HEK293 (cell line): Measurements from ENCODE around the gene TLCD2.

ENCODE experiments used
- EGR2 ChIP-seq: fragments of 450-650 bp; formaldehyde crosslinking; IDR thresholded peaks from 2 replicates; pipeline ENCODE4 v1.5.1; 2016; ENCODE audit warnings: low read depth, missing biosample characterization, missing genetic modification characterization
- GLIS1 ChIP-seq: fragments of 450-650 bp; formaldehyde crosslinking; IDR thresholded peaks from 2 replicates; pipeline ENCODE4 v1.5.1; 2016; ENCODE audit warnings: missing biosample characterization, missing genetic modification characterization
- HOXA7 ChIP-seq: sonication (generic); formaldehyde crosslinking; IDR thresholded peaks from 2 replicates; pipeline ENCODE4 v1.8.1; 2022; ENCODE audit warnings: missing genetic modification reagents, borderline replicate concordance
- IKZF3 ChIP-seq: fragments of 450-650 bp; IDR thresholded peaks from 2 replicates; pipeline ENCODE4 v1.5.0; 2018; ENCODE audit warnings: missing biosample characterization, mild to moderate bottlenecking, missing genetic modification characterization, moderate library complexity
- KLF1 ChIP-seq: fragments of 450-650 bp; formaldehyde crosslinking; IDR thresholded peaks from 2 replicates; pipeline ENCODE4 v1.5.1; 2016; ENCODE audit warnings: missing biosample characterization, missing genetic modification characterization
- KLF10 ChIP-seq: fragments of 450-650 bp; IDR thresholded peaks from 2 replicates; pipeline ENCODE4 v1.5.1; 2018; ENCODE audit warnings: missing biosample characterization, mild to moderate bottlenecking, missing genetic modification characterization
- SP7 ChIP-seq: fragments of 450-650 bp; formaldehyde crosslinking; IDR thresholded peaks from 2 replicates; pipeline ENCODE4 v1.5.1; 2016; ENCODE audit warnings: missing biosample characterization, missing genetic modification characterization
- ZBTB17 ChIP-seq: fragments of 450-650 bp; formaldehyde crosslinking; IDR thresholded peaks from 2 replicates; pipeline ENCODE4 v1.5.1; 2016; ENCODE audit warnings: missing biosample characterization, missing genetic modification characterization
- ZBTB20 ChIP-seq: fragments of 450-650 bp; formaldehyde crosslinking; IDR thresholded peaks from 2 replicates; pipeline ENCODE4 v1.5.1; 2016; ENCODE audit warnings: missing biosample characterization, missing genetic modification characterization
- ZBTB48 ChIP-seq: fragments of 450-650 bp; formaldehyde crosslinking; IDR thresholded peaks from 2 replicates; pipeline ENCODE4 v1.5.1; 2016; ENCODE audit warnings: missing biosample characterization, missing genetic modification characterization
- ZBTB7A ChIP-seq: fragments of 450-650 bp; formaldehyde crosslinking; IDR thresholded peaks from 2 replicates; pipeline ENCODE4 v1.5.1; 2016; ENCODE audit warnings: low read depth, missing biosample characterization, missing genetic modification characterization
- ZNF112 ChIP-seq: fragments of 450-650 bp; formaldehyde crosslinking; IDR thresholded peaks from 2 replicates; pipeline ENCODE4 v1.5.0; 2017; ENCODE audit warnings: missing biosample characterization, missing genetic modification characterization
- ZNF274 ChIP-seq, 2 experiments: fragments of 200-500 bp in 1 of 2; fragments of 450-650 bp in 1 of 2; sonication (Bioruptor generic) in 1 of 2; formaldehyde crosslinking in 1 of 2; IDR thresholded peaks; 2 replicates each; pipeline versions ENCODE4 v1.5.1 to v1.6.1; 2014 to 2016; ENCODE audit warnings: borderline replicate concordance in 1 of 2, inconsistent platforms in 1 of 2, low read length in 1 of 2, missing biosample characterization in 1 of 2, missing genetic modification characterization in 1 of 2
- ZNF324 ChIP-seq: fragments of 450-650 bp; formaldehyde crosslinking; IDR thresholded peaks from 2 replicates; pipeline ENCODE4 v1.5.1; 2016; ENCODE audit warnings: missing biosample characterization, missing genetic modification characterization
- ZNF335 ChIP-seq: fragments of 450-650 bp; formaldehyde crosslinking; conservative IDR thresholded peaks from 2 replicates; pipeline ENCODE4 v1.5.1; 2016; ENCODE audit warnings: missing biosample characterization, missing genetic modification characterization
- ZNF423 ChIP-seq: fragments of 450-650 bp; formaldehyde crosslinking; IDR thresholded peaks from 2 replicates; pipeline ENCODE4 v1.5.1; 2016; ENCODE audit warnings: missing biosample characterization, missing genetic modification characterization
- ZNF600 ChIP-seq: fragments of 450-650 bp; formaldehyde crosslinking; IDR thresholded peaks from 2 replicates; pipeline ENCODE4 v1.5.1; 2016; ENCODE audit warnings: missing biosample characterization, missing genetic modification characterization
- ZNF76 ChIP-seq: fragments of 450-650 bp; formaldehyde crosslinking; IDR thresholded peaks from 2 replicates; pipeline ENCODE4; 2016; ENCODE audit warnings: low read depth, missing biosample characterization, missing genetic modification characterization, borderline replicate concordance
- ZNF777 ChIP-seq: fragments of 450-650 bp; formaldehyde crosslinking; IDR thresholded peaks from 2 replicates; pipeline ENCODE4 v1.5.1; 2017; ENCODE audit warnings: missing biosample characterization, missing genetic modification characterization, borderline replicate concordance
- ZNF837 ChIP-seq: fragments of 450-650 bp; formaldehyde crosslinking; IDR thresholded peaks from 2 replicates; pipeline ENCODE4 v1.5.1; 2016; ENCODE audit warnings: missing biosample characterization, missing genetic modification characterization
- ZSCAN23 ChIP-seq: fragments of 450-650 bp; formaldehyde crosslinking; IDR thresholded peaks from 2 replicates; pipeline ENCODE4 v1.5.1; 2016; ENCODE audit warnings: missing biosample characterization, missing genetic modification characterization
- ZXDB ChIP-seq: fragments of 450-650 bp; formaldehyde crosslinking; IDR thresholded peaks from 2 replicates; pipeline ENCODE4 v1.5.1; 2016; ENCODE audit warnings: missing biosample characterization, missing genetic modification characterization
- TF ChIP-seq, protein P1 (sequence below): fragments of 450-650 bp; formaldehyde crosslinking; conservative IDR thresholded peaks from 2 replicates; pipeline ENCODE4 v1.5.1; 2016; ENCODE audit warnings: low read depth, missing biosample characterization, missing genetic modification characterization
- TF ChIP-seq, protein P2 (sequence below): fragments of 450-650 bp; formaldehyde crosslinking; IDR thresholded peaks from 2 replicates; pipeline ENCODE4 v1.5.1; 2017; ENCODE audit warnings: missing biosample characterization, missing genetic modification characterization
- TF ChIP-seq, protein P3 (sequence below): fragments of 450-650 bp; formaldehyde crosslinking; IDR thresholded peaks from 2 replicates; pipeline ENCODE4 v1.5.1; 2016; ENCODE audit warnings: missing biosample characterization, missing genetic modification characterization
- TF ChIP-seq, protein P4 (sequence below): fragments of 450-650 bp; formaldehyde crosslinking; IDR thresholded peaks from 2 replicates; pipeline ENCODE4 v1.5.1; 2016; ENCODE audit warnings: missing biosample characterization, missing genetic modification characterization
- TF ChIP-seq, protein P5 (sequence below): fragments of 450-650 bp; formaldehyde crosslinking; IDR thresholded peaks from 2 replicates; pipeline ENCODE4 v1.5.1; 2016; ENCODE audit warnings: missing biosample characterization, missing genetic modification characterization

Gene TLCD2

DNA sequence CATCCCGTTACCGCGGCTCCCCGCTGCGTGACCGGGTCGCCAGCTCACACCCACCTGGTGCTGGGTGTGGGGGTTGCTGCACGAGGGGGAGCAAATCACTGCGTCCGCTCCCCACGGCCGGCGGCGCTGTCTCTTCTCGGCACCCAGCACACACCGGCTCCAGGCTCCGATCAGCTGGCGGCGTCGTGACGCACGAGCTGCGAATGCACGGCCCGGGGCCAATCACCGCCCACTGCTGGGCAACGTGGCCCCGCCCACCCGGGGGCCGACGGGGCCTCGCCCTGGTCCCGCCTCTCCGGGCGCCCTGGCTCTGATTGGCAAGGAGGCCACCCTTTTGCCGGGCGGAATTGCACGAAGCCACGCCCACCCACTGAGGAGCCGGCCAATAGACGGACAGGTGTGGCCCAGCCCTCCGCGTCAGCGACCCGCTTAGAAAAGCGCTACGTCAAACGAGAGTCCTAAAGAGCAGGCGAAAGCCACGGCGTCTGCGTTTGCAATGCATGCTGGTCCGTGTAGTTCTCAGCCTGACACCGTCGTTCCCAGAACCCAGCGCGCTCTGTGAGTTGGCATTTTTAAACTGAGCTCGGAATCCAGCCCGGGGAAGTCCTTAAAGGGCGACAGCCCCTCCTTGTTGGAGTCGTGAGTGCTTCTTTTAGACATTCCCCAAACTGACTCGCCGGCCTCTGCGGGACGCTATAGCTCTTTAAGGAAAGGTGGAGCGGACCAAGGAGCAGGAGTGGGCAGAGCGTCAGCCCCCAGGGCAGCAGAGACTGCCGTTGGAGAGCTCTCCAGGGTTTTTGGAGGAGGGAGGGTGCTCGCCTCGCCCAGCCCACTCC is 6.1 kb upstream of the TLCD2 start (continued):
- TF ChIP-seq, protein P1, sequence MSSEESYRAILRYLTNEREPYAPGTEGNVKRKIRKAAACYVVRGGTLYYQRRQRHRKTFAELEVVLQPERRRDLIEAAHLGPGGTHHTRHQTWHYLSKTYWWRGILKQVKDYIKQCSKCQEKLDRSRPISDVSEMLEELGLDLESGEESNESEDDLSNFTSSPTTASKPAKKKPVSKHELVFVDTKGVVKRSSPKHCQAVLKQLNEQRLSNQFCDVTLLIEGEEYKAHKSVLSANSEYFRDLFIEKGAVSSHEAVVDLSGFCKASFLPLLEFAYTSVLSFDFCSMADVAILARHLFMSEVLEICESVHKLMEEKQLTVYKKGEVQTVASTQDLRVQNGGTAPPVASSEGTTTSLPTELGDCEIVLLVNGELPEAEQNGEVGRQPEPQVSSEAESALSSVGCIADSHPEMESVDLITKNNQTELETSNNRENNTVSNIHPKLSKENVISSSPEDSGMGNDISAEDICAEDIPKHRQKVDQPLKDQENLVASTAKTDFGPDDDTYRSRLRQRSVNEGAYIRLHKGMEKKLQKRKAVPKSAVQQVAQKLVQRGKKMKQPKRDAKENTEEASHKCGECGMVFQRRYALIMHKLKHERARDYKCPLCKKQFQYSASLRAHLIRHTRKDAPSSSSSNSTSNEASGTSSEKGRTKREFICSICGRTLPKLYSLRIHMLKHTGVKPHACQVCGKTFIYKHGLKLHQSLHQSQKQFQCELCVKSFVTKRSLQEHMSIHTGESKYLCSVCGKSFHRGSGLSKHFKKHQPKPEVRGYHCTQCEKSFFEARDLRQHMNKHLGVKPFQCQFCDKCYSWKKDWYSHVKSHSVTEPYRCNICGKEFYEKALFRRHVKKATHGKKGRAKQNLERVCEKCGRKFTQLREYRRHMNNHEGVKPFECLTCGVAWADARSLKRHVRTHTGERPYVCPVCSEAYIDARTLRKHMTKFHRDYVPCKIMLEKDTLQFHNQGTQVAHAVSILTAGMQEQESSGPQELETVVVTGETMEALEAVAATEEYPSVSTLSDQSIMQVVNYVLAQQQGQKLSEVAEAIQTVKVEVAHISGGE (tag by site-specific recombination): 0 out of 2 replicates have a peak, but pooled peaks have one; percentile 29
- TF ChIP-seq ZNF423 (tag by site-specific recombination) (0 out of 2 replicates have a peak, but pooled peaks have one; percentile 27), ZNF324 (tag by site-specific recombination) (peak; percentile 38; the same call in 1 of the 2 replicates), ZSCAN23 (tag by site-specific recombination) (peak; percentile 47; the same call in 1 of the 2 replicates), ZNF837 (tag by site-specific recombination) (no peak), EGR2 (tag by site-specific recombination) (peak; percentile 72), ZNF777 (no peak), KLF1 (peak; percentile 70), ZNF335 (tag by site-specific recombination) (peak; percentile 99), KLF10 (tag by site-specific recombination) (peak; percentile 99), ZBTB20 (tag by site-specific recombination) (peak; percentile 88), ZBTB17 (tag by site-specific recombination) (peak; percentile 81), IKZF3 (tag by site-specific recombination) (0 out of 2 replicates have a peak, but pooled peaks have one; percentile 90), ZBTB48 (peak; percentile 66; the same call in 1 of the 2 replicates), ZNF76 (peak; percentile 97), ZBTB7A (tag by site-specific recombination) (peak; percentile 92), GLIS1 (peak; percentile 53), ZNF274 (IDR thresholded peaks at IDR 0.05; ENCODE audit: low read length) (no peak), ZNF274 (tag by site-specific recombination; IDR thresholded peaks at IDR 0.05; ENCODE audit: borderline replicate concordance) (no peak), HOXA7 (CRISPR knock-in tag) (no peak), ZNF600 (peak; percentile 41; the same call in 1 of the 2 replicates), SP7 (tag by site-specific recombination) (peak; percentile 42), ZNF112 (tag by site-specific recombination) (no peak), ZXDB (tag by site-specific recombination) (peak; percentile 34; the same call in 1 of the 2 replicates)
- TF ChIP-seq, protein P2, sequence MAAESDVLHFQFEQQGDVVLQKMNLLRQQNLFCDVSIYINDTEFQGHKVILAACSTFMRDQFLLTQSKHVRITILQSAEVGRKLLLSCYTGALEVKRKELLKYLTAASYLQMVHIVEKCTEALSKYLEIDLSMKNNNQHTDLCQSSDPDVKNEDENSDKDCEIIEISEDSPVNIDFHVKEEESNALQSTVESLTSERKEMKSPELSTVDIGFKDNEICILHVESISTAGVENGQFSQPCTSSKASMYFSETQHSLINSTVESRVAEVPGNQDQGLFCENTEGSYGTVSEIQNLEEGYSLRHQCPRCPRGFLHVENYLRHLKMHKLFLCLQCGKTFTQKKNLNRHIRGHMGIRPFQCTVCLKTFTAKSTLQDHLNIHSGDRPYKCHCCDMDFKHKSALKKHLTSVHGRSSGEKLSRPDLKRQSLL: peak; percentile 87
- TF ChIP-seq, protein P3, sequence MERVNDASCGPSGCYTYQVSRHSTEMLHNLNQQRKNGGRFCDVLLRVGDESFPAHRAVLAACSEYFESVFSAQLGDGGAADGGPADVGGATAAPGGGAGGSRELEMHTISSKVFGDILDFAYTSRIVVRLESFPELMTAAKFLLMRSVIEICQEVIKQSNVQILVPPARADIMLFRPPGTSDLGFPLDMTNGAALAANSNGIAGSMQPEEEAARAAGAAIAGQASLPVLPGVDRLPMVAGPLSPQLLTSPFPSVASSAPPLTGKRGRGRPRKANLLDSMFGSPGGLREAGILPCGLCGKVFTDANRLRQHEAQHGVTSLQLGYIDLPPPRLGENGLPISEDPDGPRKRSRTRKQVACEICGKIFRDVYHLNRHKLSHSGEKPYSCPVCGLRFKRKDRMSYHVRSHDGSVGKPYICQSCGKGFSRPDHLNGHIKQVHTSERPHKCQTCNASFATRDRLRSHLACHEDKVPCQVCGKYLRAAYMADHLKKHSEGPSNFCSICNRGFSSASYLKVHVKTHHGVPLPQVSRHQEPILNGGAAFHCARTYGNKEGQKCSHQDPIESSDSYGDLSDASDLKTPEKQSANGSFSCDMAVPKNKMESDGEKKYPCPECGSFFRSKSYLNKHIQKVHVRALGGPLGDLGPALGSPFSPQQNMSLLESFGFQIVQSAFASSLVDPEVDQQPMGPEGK: peak; percentile 91
- TF ChIP-seq, protein P4, sequence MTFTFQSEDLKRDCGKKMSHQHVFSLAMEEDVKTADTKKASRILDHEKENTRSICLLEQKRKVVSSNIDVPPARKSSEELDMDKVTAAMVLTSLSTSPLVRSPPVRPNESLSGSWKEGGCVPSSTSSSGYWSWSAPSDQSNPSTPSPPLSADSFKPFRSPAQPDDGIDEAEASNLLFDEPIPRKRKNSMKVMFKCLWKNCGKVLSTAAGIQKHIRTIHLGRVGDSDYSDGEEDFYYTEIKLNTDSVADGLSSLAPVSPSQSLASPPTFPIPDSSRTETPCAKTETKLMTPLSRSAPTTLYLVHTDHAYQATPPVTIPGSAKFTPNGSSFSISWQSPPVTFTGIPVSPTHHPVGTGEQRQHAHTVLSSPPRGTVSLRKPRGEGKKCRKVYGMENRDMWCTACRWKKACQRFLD (tag by site-specific recombination): peak; percentile 99
- TF ChIP-seq, protein P5, sequence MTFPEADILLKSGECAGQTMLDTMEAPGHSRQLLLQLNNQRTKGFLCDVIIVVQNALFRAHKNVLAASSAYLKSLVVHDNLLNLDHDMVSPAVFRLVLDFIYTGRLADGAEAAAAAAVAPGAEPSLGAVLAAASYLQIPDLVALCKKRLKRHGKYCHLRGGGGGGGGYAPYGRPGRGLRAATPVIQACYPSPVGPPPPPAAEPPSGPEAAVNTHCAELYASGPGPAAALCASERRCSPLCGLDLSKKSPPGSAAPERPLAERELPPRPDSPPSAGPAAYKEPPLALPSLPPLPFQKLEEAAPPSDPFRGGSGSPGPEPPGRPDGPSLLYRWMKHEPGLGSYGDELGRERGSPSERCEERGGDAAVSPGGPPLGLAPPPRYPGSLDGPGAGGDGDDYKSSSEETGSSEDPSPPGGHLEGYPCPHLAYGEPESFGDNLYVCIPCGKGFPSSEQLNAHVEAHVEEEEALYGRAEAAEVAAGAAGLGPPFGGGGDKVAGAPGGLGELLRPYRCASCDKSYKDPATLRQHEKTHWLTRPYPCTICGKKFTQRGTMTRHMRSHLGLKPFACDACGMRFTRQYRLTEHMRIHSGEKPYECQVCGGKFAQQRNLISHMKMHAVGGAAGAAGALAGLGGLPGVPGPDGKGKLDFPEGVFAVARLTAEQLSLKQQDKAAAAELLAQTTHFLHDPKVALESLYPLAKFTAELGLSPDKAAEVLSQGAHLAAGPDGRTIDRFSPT (tag by site-specific recombination): 0 out of 2 replicates have a peak, but pooled peaks have one; percentile 10
